Mesenchymal stem cell (in vitro differentiated cells and primary cell): ENCODE data around the gene DENND4C.

ENCODE experiments used
- DNase-seq: peaks from one replicate; pipeline ENCODE4 v3.0.0-alpha.2; 2013
- H2AFZ ChIP-seq: one replicate; pipeline ENCODE4 v1.6.1; 2013; ENCODE audit warnings: low read depth, mild to moderate bottlenecking, control low read depth, inconsistent platforms, low read length, moderate library complexity
- H2AK5ac ChIP-seq: 2 replicates; pipeline ENCODE4 v1.6.1; 2013; ENCODE audit warnings: low read length, moderate library complexity, mild to moderate bottlenecking, inconsistent platforms; ENCODE audit not compliant: severe bottlenecking
- H2BK120ac ChIP-seq: one replicate; pipeline ENCODE4 v1.6.1; 2013; ENCODE audit warnings: low read depth, mild to moderate bottlenecking, inconsistent platforms, low read length, moderate library complexity
- H2BK12ac ChIP-seq, 2 experiments: one replicate each; pipeline ENCODE4 v1.6.1; 2013; ENCODE audit warnings: inconsistent platforms in 2 of 2, low read length in 2 of 2, mild to moderate bottlenecking in 2 of 2, moderate library complexity in 2 of 2, control low read depth in 1 of 2
- H2BK15ac ChIP-seq: one replicate; pipeline ENCODE4 v1.6.1; 2013; ENCODE audit warnings: mild to moderate bottlenecking, low read depth, inconsistent platforms; ENCODE audit not compliant: poor library complexity, severe bottlenecking
- H2BK5ac ChIP-seq: 2 replicates; pipeline ENCODE4 v1.6.1; 2013; ENCODE audit warnings: low read depth, mild to moderate bottlenecking, low read length, control low read depth, inconsistent platforms; ENCODE audit not compliant: poor library complexity, severe bottlenecking
- H3K14ac ChIP-seq, 2 experiments: one replicate each; pipeline ENCODE4 v1.6.1; 2013; ENCODE audit warnings: inconsistent platforms in 2 of 2, low read length in 2 of 2, control low read depth in 1 of 2, mild to moderate bottlenecking in 1 of 2, moderate library complexity in 1 of 2
- H3K18ac ChIP-seq, 2 experiments: one replicate each; pipeline ENCODE4 v1.6.1; 2013; ENCODE audit warnings: inconsistent platforms in 2 of 2, low read length in 2 of 2, control low read depth in 1 of 2, low read depth in 1 of 2, mild to moderate bottlenecking in 1 of 2
- H3K23ac ChIP-seq, 2 experiments: one replicate each; pipeline ENCODE4 v1.6.1; 2013; ENCODE audit warnings: inconsistent platforms in 2 of 2, low read length in 2 of 2, mild to moderate bottlenecking in 2 of 2, moderate library complexity in 2 of 2, control low read depth in 1 of 2
- H3K27ac ChIP-seq: 2 replicates; pipeline ENCODE4 v1.5.1; 2013; ENCODE audit warnings: mild to moderate bottlenecking, moderate library complexity, low read length, control low read depth, inconsistent platforms; ENCODE audit not compliant: poor library complexity, severe bottlenecking
- H3K27me3 ChIP-seq, 2 experiments: 2 replicates each; pipeline versions ENCODE4 v1.6.1 to v1.7.0; 2013; ENCODE audit warnings: low read length in 2 of 2, mild to moderate bottlenecking in 2 of 2, moderate library complexity in 2 of 2, control low read depth in 1 of 2, inconsistent platforms in 1 of 2; ENCODE audit not compliant: control insufficient read depth in 1 of 2, insufficient read depth in 1 of 2
- H3K36me3 ChIP-seq, 2 experiments: 2 replicates each; pipeline versions ENCODE4 v1.6.1 to v1.7.0; 2013; ENCODE audit warnings: low read length in 2 of 2, control low read depth in 1 of 2, inconsistent platforms in 1 of 2, low read depth in 1 of 2, mild to moderate bottlenecking in 1 of 2; ENCODE audit not compliant: insufficient read depth in 2 of 2, control insufficient read depth in 1 of 2
- H3K4ac ChIP-seq, 2 experiments: one replicate each; pipeline ENCODE4 v1.6.1; 2013; ENCODE audit warnings: inconsistent platforms in 2 of 2, low read length in 2 of 2, mild to moderate bottlenecking in 2 of 2, moderate library complexity in 2 of 2, control low read depth in 1 of 2, low read depth in 1 of 2
- H3K4me1 ChIP-seq: 2 replicates; pipeline ENCODE4 v1.6.1; 2013; ENCODE audit warnings: low read depth, low read length, control low read depth; ENCODE audit not compliant: control insufficient read depth, insufficient read depth
- H3K4me2 ChIP-seq: 2 replicates; pipeline ENCODE4 v1.6.1; 2013; ENCODE audit warnings: low read length, mild to moderate bottlenecking, inconsistent platforms; ENCODE audit not compliant: poor library complexity, severe bottlenecking
- H3K4me3 ChIP-seq, 2 experiments: 2 replicates each; pipeline versions ENCODE4 v1.5.1 to v1.7.0; 2013; ENCODE audit warnings: low read length in 2 of 2, mild to moderate bottlenecking in 2 of 2, control low read depth in 1 of 2, low read depth in 1 of 2; ENCODE audit not compliant: insufficient read depth in 1 of 2
- H3K79me1 ChIP-seq: replicated peaks from 2 replicates; pipeline ENCODE4 v1.6.1; 2013; ENCODE audit warnings: mild to moderate bottlenecking, control low read depth, low read length, inconsistent platforms; ENCODE audit not compliant: poor library complexity, severe bottlenecking
- H3K9ac ChIP-seq: 2 replicates; pipeline ENCODE4 v1.7.0; 2013; ENCODE audit warnings: mild to moderate bottlenecking, low read length, moderate library complexity
- H3K9me3 ChIP-seq: 2 replicates; pipeline ENCODE4 v1.7.0; 2013; ENCODE audit warnings: mild to moderate bottlenecking, low read length; ENCODE audit not compliant: control insufficient read depth
- H4K8ac ChIP-seq: one replicate; pipeline ENCODE4 v1.6.1; 2013; ENCODE audit warnings: inconsistent platforms, mild to moderate bottlenecking, low read length, moderate library complexity
- H4K91ac ChIP-seq: one replicate; pipeline ENCODE4 v1.6.1; 2013; ENCODE audit warnings: mild to moderate bottlenecking, low read length, inconsistent platforms
- WGBS: methylation state at CpG from one replicate; pipeline ENCODE4 v1.1.7; 2013; ENCODE audit warnings: mixed read lengths; 5-methylcytosine and 5-hydroxymethylcytosine counted together

The DENND4C gene

GRCh38 chr9:19378164-19378563, 147.7 kb downstream of the DENND4C start:
- Histone ChIP-seq H3K4ac (no peak overlapping the region), H2BK12ac (no peak overlapping the region), H2BK120ac (no peak overlapping the region), H3K14ac (no peak overlapping the region), H4K8ac (no peak overlapping the region), H2AK5ac (no peak overlapping the region), H3K4me1 (peaks cover 5% of the 10 kb centered on the region), H3K9me3 (no peaks in the 10 kb centered on the region), H2BK5ac (no peak overlapping the region), H3K36me3 (peaks cover 11 to 62% of the 10 kb centered on the region in 2 experiments), H3K4me2 (peak overlapping the region; percentile 48), H3K18ac (no peak overlapping the region), H3K4me3 (peak overlapping the region in 1 of 2 experiments; percentile 89), H2BK15ac (no peak overlapping the region), H3K27ac (no peak overlapping the region), H3K27me3 (no peaks in the 10 kb centered on the region), H3K9ac (peak overlapping the region; percentile 97), H4K91ac (no peak overlapping the region), H3K79me1 (no peaks in the 10 kb centered on the region), H3K23ac (no peak overlapping the region), H2AFZ (no peak overlapping the region)
- WGBS, result 64% methylated on average over 4 of the region's 4 CpGs
- no peak for DNase-seq

GRCh38 chr9:19378647-19379046, 148.2 kb downstream of the DENND4C start:
- H3K27me3 ChIP-seq, result no peaks in the 10 kb centered on the region
- no peak overlapping the region for H2AFZ ChIP-seq
- peak overlapping the region; percentile 48 for H3K4me2 ChIP-seq
- no peak overlapping the region for H2BK15ac ChIP-seq
- H3K9ac ChIP-seq, result peak overlapping the region; percentile 97
- peak overlapping the region; percentile 45 to 89 for H3K4me3 ChIP-seq
- DNase-seq, result no peak
- no peak overlapping the region for H3K4ac ChIP-seq
- no peak overlapping the region for H4K91ac ChIP-seq
- H3K4me1 ChIP-seq, result peaks cover 5% of the 10 kb centered on the region
- no peaks in the 10 kb centered on the region for H3K79me1 ChIP-seq
- H2BK12ac ChIP-seq, result no peak overlapping the region
- H3K18ac ChIP-seq, result no peak overlapping the region
- H3K14ac ChIP-seq, result no peak overlapping the region
- no peak overlapping the region for H2BK5ac ChIP-seq
- no peak overlapping the region for H3K23ac ChIP-seq
- no peak overlapping the region for H3K27ac ChIP-seq
- no peak overlapping the region for H2BK120ac ChIP-seq
- no peak overlapping the region for H4K8ac ChIP-seq
- H3K9me3 ChIP-seq, result no peaks in the 10 kb centered on the region
- peaks cover 11 to 57% of the 10 kb centered on the region in 2 experiments for H3K36me3 ChIP-seq
- 33% methylated on average over 6 of the region's 7 CpGs for WGBS
- no peak overlapping the region for H2AK5ac ChIP-seq

- Histone ChIP-seq H3K4me2 (peak overlapping the region; percentile 48), H3K9me3 (no peaks in the 10 kb centered on the region), H3K79me1 (no peaks in the 10 kb centered on the region), H3K4me1 (peaks cover 5% of the 10 kb centered on the region), H4K91ac (no peak overlapping the region), H3K23ac (no peak overlapping the region), H3K27me3 (no peaks in the 10 kb centered on the region), H2BK15ac (no peak overlapping the region), H4K8ac (no peak overlapping the region), H2BK5ac (no peak overlapping the region), H2BK120ac (no peak overlapping the region), H3K27ac (peak overlapping the region; percentile 81), H2AFZ (no peak overlapping the region), H3K9ac (peak overlapping the region; percentile 97), H3K14ac (no peak overlapping the region), H3K36me3 (peaks cover 11 to 51% of the 10 kb centered on the region in 2 experiments), H3K18ac (peak overlapping the region in 1 of 2 experiments; percentile 91), H2BK12ac (no peak overlapping the region), H3K4ac (peak overlapping the region; percentile 30 to 77), H3K4me3 (peak overlapping the region; percentile 76 to 89), H2AK5ac (no peak overlapping the region)
- DNase-seq, result no peak
- WGBS, result 3% methylated on average over 12 of the region's 12 CpGs
Observed at GRCh38 chr9:19379283-19379682, 148.8 kb downstream of the DENND4C start.

GRCh38 chr9:19379697-19380046, 149.2 kb downstream of the DENND4C start:
- Histone ChIP-seq H3K4me3 (peak overlapping the region; percentile 76 to 89), H3K14ac (peak overlapping the region in 1 of 2 experiments; percentile 59), H2AK5ac (peak overlapping the region; percentile 52), H3K27ac (peak overlapping the region; percentile 81), H3K79me1 (no peaks in the 10 kb centered on the region), H3K9me3 (no peaks in the 10 kb centered on the region), H4K8ac (peak overlapping the region; percentile 81), H4K91ac (peak overlapping the region; percentile 75), H2BK12ac (no peak overlapping the region), H3K9ac (peak overlapping the region; percentile 97), H2BK5ac (peak overlapping the region; percentile 63), H3K36me3 (peaks cover 7 to 47% of the 10 kb centered on the region in 2 experiments), H3K4ac (peak overlapping the region; percentile 77 to 85), H2BK120ac (peak overlapping the region; percentile 84), H3K4me2 (peak overlapping the region; percentile 48), H3K27me3 (no peaks in the 10 kb centered on the region), H3K18ac (peak overlapping the region; percentile 87 to 91), H3K23ac (peak overlapping the region in 1 of 2 experiments; percentile 42), H3K4me1 (peaks cover 2% of the 10 kb centered on the region), H2BK15ac (no peak overlapping the region), H2AFZ (no peak overlapping the region)
- WGBS, result under 1% methylated on average over 30 of the region's 30 CpGs
- DNase-seq, result no peak
